HUES48 (cell line): Measurements from ENCODE around the gene BTG3.

Source experiments
- H3K27ac ChIP-seq: one replicate; pipeline ENCODE4 v1.7.0; 2013; ENCODE audit warnings: low read depth, low read length, inconsistent platforms
- H3K27me3 ChIP-seq: 2 replicates; pipeline ENCODE4 v1.6.1; 2013; ENCODE audit warnings: mild to moderate bottlenecking, low read length; ENCODE audit not compliant: control insufficient read depth, insufficient read depth
- H3K36me3 ChIP-seq: 2 replicates; pipeline ENCODE4 v1.6.1; 2013; ENCODE audit warnings: low read length; ENCODE audit not compliant: control insufficient read depth, insufficient read depth
- H3K4me1 ChIP-seq: 2 replicates; pipeline ENCODE4 v1.6.1; 2013; ENCODE audit warnings: mild to moderate bottlenecking, low read length; ENCODE audit not compliant: control insufficient read depth, insufficient read depth
- H3K4me3 ChIP-seq: 2 replicates; pipeline ENCODE4 v1.5.1; 2013; ENCODE audit warnings: mild to moderate bottlenecking, low read depth, low read length
- H3K9ac ChIP-seq: 2 replicates; pipeline ENCODE4 v1.6.1; 2013; ENCODE audit warnings: mild to moderate bottlenecking, low read depth, low read length, moderate library complexity
- H3K9me3 ChIP-seq: 2 replicates; pipeline ENCODE4 v1.6.1; 2013; ENCODE audit warnings: low read length; ENCODE audit not compliant: control insufficient read depth, insufficient read depth

BTG3 gene

GRCh38 chr21:17560377-17561025 lies 52.2 kb downstream of the BTG3 start:
- H3K36me3 ChIP-seq, result peaks cover 95% of the 10 kb centered on the region
- H3K27me3 ChIP-seq, result no peaks in the 10 kb centered on the region
- no peak overlapping the region for H3K4me3 ChIP-seq
- H3K27ac ChIP-seq, result no peak overlapping the region
- H3K9me3 ChIP-seq, result no peaks in the 10 kb centered on the region
- no peak overlapping the region for H3K9ac ChIP-seq
- H3K4me1 ChIP-seq, result no peaks in the 10 kb centered on the region

GRCh38 chr21:17554679-17555465 lies 57.8 kb downstream of the BTG3 start:
- Histone ChIP-seq H3K4me1 (no peaks in the 10 kb centered on the region), H3K4me3 (no peak overlapping the region), H3K9ac (no peak overlapping the region), H3K27ac (no peak overlapping the region), H3K27me3 (no peaks in the 10 kb centered on the region), H3K36me3 (peaks cover 98% of the 10 kb centered on the region), H3K9me3 (no peaks in the 10 kb centered on the region)

- H3K27ac ChIP-seq, result no peak overlapping the region
- H3K27me3 ChIP-seq, result no peaks in the 10 kb centered on the region
- no peak overlapping the region for H3K9ac ChIP-seq
- H3K4me3 ChIP-seq, result no peak overlapping the region
- H3K9me3 ChIP-seq, result no peaks in the 10 kb centered on the region
- peaks cover 98% of the 10 kb centered on the region for H3K36me3 ChIP-seq
- no peaks in the 10 kb centered on the region for H3K4me1 ChIP-seq
These were observed 58.6 kb downstream of the BTG3 start for GRCh38 chr21:17554120-17554519.

GRCh38 chr21:17552410-17552809 lies 60.3 kb downstream of the BTG3 start:
- Histone ChIP-seq H3K36me3 (peaks cover 98% of the 10 kb centered on the region), H3K9me3 (no peaks in the 10 kb centered on the region), H3K27me3 (no peaks in the 10 kb centered on the region), H3K4me1 (no peaks in the 10 kb centered on the region), H3K27ac (no peak overlapping the region), H3K9ac (no peak overlapping the region), H3K4me3 (no peak overlapping the region)

- Histone ChIP-seq H3K4me3 (no peak overlapping the region), H3K9me3 (no peaks in the 10 kb centered on the region), H3K4me1 (no peaks in the 10 kb centered on the region), H3K27ac (no peak overlapping the region), H3K27me3 (no peaks in the 10 kb centered on the region), H3K36me3 (peaks cover 92% of the 10 kb centered on the region), H3K9ac (no peak overlapping the region)
These were observed 61.9 kb downstream of the BTG3 start for GRCh38 chr21:17550671-17551308.

- Histone ChIP-seq H3K4me3 (no peak overlapping the region), H3K27ac (no peak overlapping the region), H3K9me3 (no peaks in the 10 kb centered on the region), H3K27me3 (no peaks in the 10 kb centered on the region), H3K9ac (no peak overlapping the region), H3K36me3 (peaks cover 68% of the 10 kb centered on the region), H3K4me1 (peaks cover 5% of the 10 kb centered on the region)
These were observed 64.4 kb downstream of the BTG3 start for GRCh38 chr21:17548262-17548661.

GRCh38 chr21:17545007-17545406 lies 67.7 kb downstream of the BTG3 start:
- H3K4me1 ChIP-seq, result peaks cover 14% of the 10 kb centered on the region

More at GRCh38 chr21:17545007-17545406, 67.7 kb downstream of the BTG3 start:
- Histone ChIP-seq H3K27ac (no peak overlapping the region), H3K4me3 (no peak overlapping the region), H3K9me3 (no peaks in the 10 kb centered on the region), H3K36me3 (peaks cover 36% of the 10 kb centered on the region), H3K27me3 (no peaks in the 10 kb centered on the region), H3K9ac (no peak overlapping the region)
